Measurements from ENCODE around the gene TPI1. TPM values are rescaled to one million over a fixed set of nuclear protein-coding genes. Genes with fewer than 3 reads are reported as not detected.
"Not testable (repeated sequence)": the region's sequence is repeated elsewhere in the genome, so short reads cannot be mapped to it uniquely, and the experiment has no call there.

TPI1 gene
- total RNA-seq, 1 experiment from 2014 or later: 1,141 TPM

- Histone ChIP-seq H3K4me1 (peaks cover 50% of the 10 kb centered on the region), H3K4me3 (ENCODE audit: low read depth, low read length) (no peak overlapping the region), H3K27me3 (replicated peaks; ENCODE audit: control insufficient read depth, insufficient read depth, low read length) (no peaks in the 10 kb centered on the region), H3K36me3 (ENCODE audit: control insufficient read depth, insufficient read depth, low read length) (peaks cover 6% of the 10 kb centered on the region; the same call in 1 of the 2 replicates), H3K9me3 (no peaks in the 10 kb centered on the region)
- H3K27ac Mint-ChIP-seq (ENCODE audit: unreplicated experiment): peak overlapping the region; percentile 98
- peaks cover 21% of the 10 kb centered on the region for H3K4me1 Mint-ChIP-seq (ENCODE audit: low read depth, unreplicated experiment)
- no TSS peak for BruUV-seq (replicated peaks)
- CTCF ChIA-PET: interaction anchor here (0.6 to 2.9 kb wide), 4 partner anchors 15 to 121 kb away, joined by 3 to 12 read pairs (median 3); partner anchors contain the start of gene SPSB2
- H3K9me3 Mint-ChIP-seq (ENCODE audit: unreplicated experiment): no peaks in the 10 kb centered on the region
- H3K36me3 Mint-ChIP-seq (ENCODE audit: insufficient read depth, unreplicated experiment): peaks cover 80% of the 10 kb centered on the region
- H3K27me3 Mint-ChIP-seq (ENCODE audit: insufficient read depth, unreplicated experiment): no peaks in the 10 kb centered on the region
- POLR2A ChIA-PET: interaction anchor here (1.9 kb wide), 1 partner anchor 15 kb away, joined by 12 read pairs; the partner anchor contains the start of gene SPSB2
- no peak for TF ChIP-seq CTCF (IDR thresholded peaks at IDR 0.05; ENCODE audit: insufficient read depth in 1 of 2, low read depth in 1 of 2, low read length in 1 of 2, severe bottlenecking in 1 of 2, unreplicated experiment in 1 of 2)
- DNase-seq: peak in 1 of 2 experiments; percentile 48
- intact Hi-C loops (cut with micrococcal nuclease; ENCODE audit: unreplicated experiment): no loop called here
- no peak overlapping the region for H3K4me3 Mint-ChIP-seq (ENCODE audit: unreplicated experiment)
Measured at GRCh38 chr12:6887460-6887859, 20.1 kb downstream of the TPI1 start.

- peaks cover 21% of the 10 kb centered on the region for H3K4me1 Mint-ChIP-seq (ENCODE audit: low read depth, unreplicated experiment)
- H3K4me3 Mint-ChIP-seq (ENCODE audit: unreplicated experiment): no peak overlapping the region
- TF ChIP-seq CTCF (IDR thresholded peaks at IDR 0.05; ENCODE audit: insufficient read depth in 1 of 2, low read depth in 1 of 2, low read length in 1 of 2, severe bottlenecking in 1 of 2, unreplicated experiment in 1 of 2): no peak
- DNase-seq: no peak
- ChIA-PET POLR2A (no interaction called here), CTCF (interaction anchor here (2.9 kb wide), 1 partner anchor 16 kb away, joined by 12 read pairs; the partner anchor contains the start of gene SPSB2)
- no peaks in the 10 kb centered on the region for H3K9me3 ChIP-seq
- H3K9me3 Mint-ChIP-seq (ENCODE audit: unreplicated experiment): no peaks in the 10 kb centered on the region
- no peaks in the 10 kb centered on the region for H3K27me3 ChIP-seq (replicated peaks; ENCODE audit: control insufficient read depth, insufficient read depth, low read length)
- H3K4me1 ChIP-seq: peaks cover 50% of the 10 kb centered on the region
- H3K27ac Mint-ChIP-seq (ENCODE audit: unreplicated experiment): peak overlapping the region; percentile 98
- peaks cover 72% of the 10 kb centered on the region for H3K36me3 Mint-ChIP-seq (ENCODE audit: insufficient read depth, unreplicated experiment)
- H3K4me3 ChIP-seq (ENCODE audit: low read depth, low read length): no peak overlapping the region
- no TSS peak for BruUV-seq (replicated peaks)
- H3K36me3 ChIP-seq (ENCODE audit: control insufficient read depth, insufficient read depth, low read length): peaks cover 6% of the 10 kb centered on the region; the same call in 1 of the 2 replicates
- intact Hi-C loops (cut with micrococcal nuclease; ENCODE audit: unreplicated experiment): no loop called here
- H3K27me3 Mint-ChIP-seq (ENCODE audit: insufficient read depth, unreplicated experiment): no peaks in the 10 kb centered on the region
Measured at GRCh38 chr12:6888360-6888759, 21.0 kb downstream of the TPI1 start.

- peak overlapping the region; percentile 96 for H3K27ac Mint-ChIP-seq (ENCODE audit: unreplicated experiment)
- CTCF ChIA-PET: interaction anchor here (2.9 kb wide), 1 partner anchor 16 kb away, joined by 12 read pairs; the partner anchor contains the start of gene SPSB2
- BruUV-seq (replicated peaks); H3K9me3 Mint-ChIP-seq (ENCODE audit: unreplicated experiment); intact Hi-C loops (cut with micrococcal nuclease; ENCODE audit: unreplicated experiment); H3K27me3 ChIP-seq (replicated peaks; ENCODE audit: control insufficient read depth, insufficient read depth, low read length); POLR2A ChIA-PET; H3K4me3 Mint-ChIP-seq (ENCODE audit: unreplicated experiment); H3K9me3 ChIP-seq; H3K4me3 ChIP-seq (ENCODE audit: low read depth, low read length); DNase-seq; H3K36me3 ChIP-seq (ENCODE audit: control insufficient read depth, insufficient read depth, low read length); H3K27me3 Mint-ChIP-seq (ENCODE audit: insufficient read depth, unreplicated experiment): not testable (repeated sequence)
- peaks cover 21% of the 10 kb centered on the region for H3K4me1 Mint-ChIP-seq (ENCODE audit: low read depth, unreplicated experiment)
- H3K36me3 Mint-ChIP-seq (ENCODE audit: insufficient read depth, unreplicated experiment): peaks cover 68% of the 10 kb centered on the region
- peaks cover 50% of the 10 kb centered on the region for H3K4me1 ChIP-seq
Measured at GRCh38 chr12:6888794-6889193, 21.5 kb downstream of the TPI1 start.

GRCh38 chr12:6889775-6890573 lies 22.6 kb downstream of the TPI1 start:
- H3K36me3 ChIP-seq (ENCODE audit: control insufficient read depth, insufficient read depth, low read length); CTCF ChIA-PET; BruUV-seq (replicated peaks); H3K9me3 ChIP-seq; H3K9me3 Mint-ChIP-seq (ENCODE audit: unreplicated experiment); H3K27me3 ChIP-seq (replicated peaks; ENCODE audit: control insufficient read depth, insufficient read depth, low read length); POLR2A ChIA-PET; DNase-seq; H3K27me3 Mint-ChIP-seq (ENCODE audit: insufficient read depth, unreplicated experiment); intact Hi-C loops (cut with micrococcal nuclease; ENCODE audit: unreplicated experiment); H3K4me3 ChIP-seq (ENCODE audit: low read depth, low read length): not testable (repeated sequence)
- H3K4me3 Mint-ChIP-seq (ENCODE audit: unreplicated experiment): peak overlapping the region; percentile 80
- H3K36me3 Mint-ChIP-seq (ENCODE audit: insufficient read depth, unreplicated experiment): peaks cover 56% of the 10 kb centered on the region
- peaks cover 14% of the 10 kb centered on the region for H3K4me1 Mint-ChIP-seq (ENCODE audit: low read depth, unreplicated experiment)
- peaks cover 46% of the 10 kb centered on the region for H3K4me1 ChIP-seq
- H3K27ac Mint-ChIP-seq (ENCODE audit: unreplicated experiment): peak overlapping the region; percentile 96
